ENCODE data around the gene CDH4.
"Not testable (repeated sequence)": the region's sequence is repeated elsewhere in the genome, so short reads cannot be mapped to it uniquely, and the experiment has no call there.

CDH4 gene

GRCh38 chr20:61976644-61977418 is 724.8 kb downstream of the CDH4 start:
- no peak overlapping the region for H3K4me3 ChIP-seq (ENCODE audit: low read length)
- TF ChIP-seq, protein P1, sequence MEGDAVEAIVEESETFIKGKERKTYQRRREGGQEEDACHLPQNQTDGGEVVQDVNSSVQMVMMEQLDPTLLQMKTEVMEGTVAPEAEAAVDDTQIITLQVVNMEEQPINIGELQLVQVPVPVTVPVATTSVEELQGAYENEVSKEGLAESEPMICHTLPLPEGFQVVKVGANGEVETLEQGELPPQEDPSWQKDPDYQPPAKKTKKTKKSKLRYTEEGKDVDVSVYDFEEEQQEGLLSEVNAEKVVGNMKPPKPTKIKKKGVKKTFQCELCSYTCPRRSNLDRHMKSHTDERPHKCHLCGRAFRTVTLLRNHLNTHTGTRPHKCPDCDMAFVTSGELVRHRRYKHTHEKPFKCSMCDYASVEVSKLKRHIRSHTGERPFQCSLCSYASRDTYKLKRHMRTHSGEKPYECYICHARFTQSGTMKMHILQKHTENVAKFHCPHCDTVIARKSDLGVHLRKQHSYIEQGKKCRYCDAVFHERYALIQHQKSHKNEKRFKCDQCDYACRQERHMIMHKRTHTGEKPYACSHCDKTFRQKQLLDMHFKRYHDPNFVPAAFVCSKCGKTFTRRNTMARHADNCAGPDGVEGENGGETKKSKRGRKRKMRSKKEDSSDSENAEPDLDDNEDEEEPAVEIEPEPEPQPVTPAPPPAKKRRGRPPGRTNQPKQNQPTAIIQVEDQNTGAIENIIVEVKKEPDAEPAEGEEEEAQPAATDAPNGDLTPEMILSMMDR (conservative IDR thresholded peaks at IDR 0.05; ENCODE audit: low read depth, low read length), result no peak
- DNase-seq (ENCODE audit: low read depth), result no peak

DNA sequence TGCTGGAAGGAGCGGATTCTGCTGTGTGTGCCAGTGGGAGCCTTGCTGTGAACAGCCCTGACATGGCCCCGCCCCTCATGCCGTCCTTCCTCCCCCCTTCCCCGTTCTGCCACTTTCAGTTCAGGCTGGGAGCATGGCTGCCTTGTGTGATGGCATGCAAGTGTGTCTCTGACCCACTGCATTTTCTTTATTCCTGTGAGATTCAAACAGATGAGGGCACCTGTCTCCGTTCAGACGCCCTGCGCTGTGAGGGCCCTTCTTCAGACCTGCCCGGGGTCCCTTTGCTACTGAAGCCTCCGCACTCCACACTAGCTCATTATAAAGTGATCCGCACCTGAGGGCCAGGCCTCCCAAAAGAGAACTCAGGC is 725.3 kb downstream of the CDH4 start:
- no peak overlapping the region for H3K4me3 ChIP-seq (ENCODE audit: low read length)
- TF ChIP-seq, protein P1 (conservative IDR thresholded peaks at IDR 0.05; ENCODE audit: low read depth, low read length), result no peak
- DNase-seq (ENCODE audit: low read depth), result no peak

GRCh38 chr20:61978491-61978890 is 726.4 kb downstream of the CDH4 start:
- no peak for DNase-seq (ENCODE audit: low read depth)
- no peak overlapping the region for H3K4me3 ChIP-seq (ENCODE audit: low read length)
- TF ChIP-seq, protein P1 (conservative IDR thresholded peaks at IDR 0.05; ENCODE audit: low read depth, low read length), result no peak

DNA sequence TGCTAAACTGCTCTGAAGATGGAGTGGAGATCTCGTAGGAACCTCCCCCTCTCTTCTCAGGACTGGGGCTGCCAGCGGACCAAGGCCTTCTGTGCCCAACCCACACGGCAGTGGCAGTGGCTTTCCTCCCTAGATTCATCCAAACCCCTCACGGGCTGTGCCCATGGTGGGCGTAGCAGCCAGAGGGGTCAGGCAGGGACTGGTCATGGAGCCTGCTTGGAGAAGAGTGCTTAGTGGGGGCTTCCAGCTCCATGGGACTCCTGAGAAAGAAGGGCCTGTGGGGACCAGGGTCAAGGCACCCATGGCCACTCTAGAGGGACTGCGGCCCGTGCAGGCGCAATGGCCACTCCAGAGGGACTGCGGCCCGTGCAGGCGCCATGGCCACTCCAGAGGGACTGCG is 727.0 kb downstream of the CDH4 start:
- H3K4me3 ChIP-seq (ENCODE audit: low read length), result no peak overlapping the region
- DNase-seq (ENCODE audit: low read depth), result no peak
- TF ChIP-seq, protein P1 (conservative IDR thresholded peaks at IDR 0.05; ENCODE audit: low read depth, low read length), result no peak

GRCh38 chr20:61979701-61980635 is 727.9 kb downstream of the CDH4 start:
- DNase-seq (ENCODE audit: low read depth), result no peak
- no peak overlapping the region for H3K4me3 ChIP-seq (ENCODE audit: low read length)
- TF ChIP-seq, protein P1 (conservative IDR thresholded peaks at IDR 0.05; ENCODE audit: low read depth, low read length), result no peak

GRCh38 chr20:61980647-61981583 is 728.9 kb downstream of the CDH4 start:
- H3K4me3 ChIP-seq (ENCODE audit: low read length), result no peak overlapping the region
- TF ChIP-seq, protein P1 (conservative IDR thresholded peaks at IDR 0.05; ENCODE audit: low read depth, low read length), result peak; percentile 86
- DNase-seq (ENCODE audit: low read depth), result no peak

DNA sequence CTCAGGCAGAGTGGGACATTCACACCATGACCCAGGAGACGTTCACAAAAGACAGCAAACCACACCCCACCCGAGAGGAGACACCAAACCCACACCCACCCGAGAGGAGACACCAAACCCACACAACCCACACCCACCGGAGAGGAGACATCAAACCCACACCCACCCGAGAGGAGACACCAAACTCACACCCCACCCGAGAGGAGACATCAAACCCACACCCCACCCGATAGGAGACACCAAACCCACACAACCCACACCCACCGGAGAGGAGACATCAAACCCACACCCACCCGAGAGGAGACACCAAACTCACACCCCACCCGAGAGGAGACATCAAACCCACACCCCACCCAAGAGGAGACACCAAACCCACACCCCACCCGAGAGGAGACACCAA is 729.6 kb downstream of the CDH4 start:
- DNase-seq (ENCODE audit: low read depth); H3K4me3 ChIP-seq (ENCODE audit: low read length): not testable (repeated sequence)
